Gastroesophageal sphincter (tissue), 3 donors: ENCODE measurements around the gene DNMT1.

Source experiments
- CTCF ChIP-seq, 4 experiments: fragments of 200-600 bp in 2 of 4; fragments of 450-650 bp in 2 of 4; sonication (generic) in 1 of 4; IDR thresholded peaks; one replicate each; pipeline ENCODE4 v1.5.1; 2017 to 2019; ENCODE audit warnings: antibody characterized with exemption in 4 of 4, mild to moderate bottlenecking in 2 of 4, moderate library complexity in 2 of 4
- POLR2A ChIP-seq, 2 donors: fragments of 450-650 bp; IDR thresholded peaks; one replicate each; pipeline ENCODE4 v1.6.1; 2017; ENCODE audit warnings: antibody characterized with exemption in 2 of 2, mild to moderate bottlenecking in 2 of 2, moderate library complexity in 1 of 2
- POLR2AphosphoS5 ChIP-seq: sonication (generic); formaldehyde crosslinking; IDR thresholded peaks from one replicate; pipeline ENCODE4 v1.6.1; 2017; ENCODE audit warnings: antibody characterized with exemption

DNA sequence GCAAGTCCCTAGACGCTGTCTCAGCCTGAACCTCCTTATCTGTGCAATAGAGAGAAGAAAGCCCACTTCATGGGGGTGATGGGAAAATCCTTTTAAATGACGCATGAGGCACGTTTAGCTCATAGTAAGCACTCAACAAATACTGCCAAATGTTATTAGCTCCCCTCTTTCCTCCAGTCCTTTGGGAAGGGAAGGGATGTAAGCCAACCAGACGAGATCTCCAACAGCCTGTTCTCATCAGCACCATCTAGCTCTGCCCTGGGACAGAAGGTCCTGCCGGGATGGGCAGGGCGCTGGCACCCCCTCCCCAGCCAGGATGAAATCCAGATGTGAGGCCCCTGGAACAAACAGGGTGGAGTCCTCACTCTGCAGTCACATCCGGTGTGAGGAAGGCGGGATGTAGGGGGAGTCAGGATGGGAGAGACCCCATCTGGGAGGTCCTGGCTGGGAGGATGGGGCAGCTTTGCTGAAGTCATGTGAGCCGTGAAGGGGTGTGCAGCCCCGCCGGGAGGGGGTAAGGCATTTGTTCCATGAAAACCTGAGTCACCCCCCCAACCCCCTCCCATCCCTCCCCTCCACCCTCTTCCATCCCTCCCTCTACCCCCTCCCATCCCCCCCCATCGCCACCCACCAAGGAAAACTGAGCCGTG lies 31.7 kb upstream of the DNMT1 start:
- TF ChIP-seq POLR2A (IDR thresholded peaks at IDR 0.05) = no peak
- no peak for TF ChIP-seq CTCF (IDR thresholded peaks at IDR 0.05)
- TF ChIP-seq POLR2AphosphoS5 = peak; percentile 93
